ENCODE data around the gene FOCAD.
"Not testable (repeated sequence)": the region's sequence is repeated elsewhere in the genome, so short reads cannot be mapped to it uniquely, and the experiment has no call there.

Gene FOCAD

DNA sequence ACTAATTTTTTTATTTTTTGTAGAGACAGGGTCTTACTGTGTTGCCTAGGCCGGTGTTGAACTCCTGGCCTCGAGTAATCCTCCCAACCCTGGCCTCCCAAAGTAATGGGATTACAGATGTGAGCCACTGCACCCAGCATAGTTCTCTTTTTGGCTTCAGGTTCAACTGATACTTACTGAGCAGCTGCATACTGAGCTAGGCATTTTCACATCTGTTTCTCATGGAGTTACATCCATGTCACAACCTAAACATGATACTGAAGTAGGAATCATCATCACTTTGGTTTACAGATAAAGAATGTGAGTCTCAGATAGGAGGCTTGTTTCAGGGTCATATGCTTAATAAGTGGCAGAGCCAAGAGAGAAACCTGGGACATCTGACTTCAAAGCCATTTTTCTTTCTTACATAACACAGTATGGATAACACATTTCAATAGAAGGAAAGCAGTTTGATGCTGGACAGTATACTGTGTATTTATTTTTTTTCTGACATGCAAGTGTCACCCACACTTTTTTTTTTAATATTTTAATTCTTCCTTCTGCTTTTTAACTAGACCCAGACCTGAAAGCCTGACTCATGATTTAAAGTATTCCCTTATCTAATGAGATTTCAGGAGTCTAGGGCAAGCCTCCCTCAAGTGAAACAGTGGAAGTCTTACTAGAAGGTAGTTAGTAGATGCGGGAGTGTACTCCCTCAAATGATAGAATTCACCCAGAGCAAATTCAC is 256.6 kb downstream of the FOCAD start:
- no peak overlapping the region for H3K27ac ChIP-seq (ENCODE audit: low read depth, low read length)
- no peak overlapping the region for H3K9ac ChIP-seq (ENCODE audit: low read length in 5 of 5)

DNA sequence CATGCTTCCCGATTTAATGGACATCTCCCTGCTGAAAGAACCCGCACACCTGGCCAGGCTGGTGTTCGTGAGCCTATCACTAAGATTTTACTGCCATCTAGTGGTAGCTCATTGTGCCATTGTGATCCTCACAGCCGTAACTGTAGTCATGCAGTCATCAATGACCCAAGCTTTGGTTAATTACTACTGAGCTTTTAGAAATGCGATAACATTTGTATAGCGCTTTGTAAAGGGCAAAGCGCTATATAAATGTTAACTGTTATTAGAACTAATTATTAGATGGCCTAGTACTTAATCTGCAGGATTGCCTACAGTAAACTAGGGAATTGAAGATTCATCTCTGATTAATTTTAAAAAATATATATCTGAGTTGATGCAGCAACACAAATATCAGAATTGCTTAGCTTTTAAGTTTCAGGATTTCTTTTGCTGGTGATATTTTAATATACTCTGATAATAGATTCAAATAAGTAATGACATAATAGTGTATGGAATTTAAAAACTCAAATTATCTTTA is 257.2 kb downstream of the FOCAD start:
- H3K27me3 ChIP-seq (ENCODE audit: control insufficient read depth in 5 of 5, insufficient read depth in 4 of 5, low read length in 5 of 5) = no peaks in the 10 kb centered on the region
- H3K9me3 ChIP-seq (ENCODE audit: control insufficient read depth in 5 of 5, low read length in 5 of 5) = no peaks in the 10 kb centered on the region
- H3K27ac ChIP-seq (ENCODE audit: low read depth, low read length) = no peak overlapping the region
- no peaks in the 10 kb centered on the region for H3K4me1 ChIP-seq (ENCODE audit: control insufficient read depth in 5 of 5, insufficient read depth in 5 of 5, low read length in 5 of 5)
- no peak overlapping the region for H3K4me3 ChIP-seq (ENCODE audit: low read depth in 1 of 5, low read length in 5 of 5)
- peaks cover 2 to 16% (median 6%) of the 10 kb centered on the region in 5 donors for H3K36me3 ChIP-seq (ENCODE audit: control insufficient read depth in 5 of 5, insufficient read depth in 5 of 5, low read length in 5 of 5)
- no peak overlapping the region for H3K9ac ChIP-seq (ENCODE audit: low read length in 5 of 5)

More for the DNA sequence above, 256.6 kb downstream of the FOCAD start:
- Histone ChIP-seq H3K36me3 (ENCODE audit: control insufficient read depth in 5 of 5, insufficient read depth in 5 of 5, low read length in 5 of 5) (peaks cover 3 to 13% (median 6%) of the 10 kb centered on the region in 5 donors), H3K27me3 (ENCODE audit: control insufficient read depth in 5 of 5, insufficient read depth in 4 of 5, low read length in 5 of 5) (no peaks in the 10 kb centered on the region), H3K4me1 (ENCODE audit: control insufficient read depth in 5 of 5, insufficient read depth in 5 of 5, low read length in 5 of 5) (no peaks in the 10 kb centered on the region), H3K9me3 (ENCODE audit: control insufficient read depth in 5 of 5, low read length in 5 of 5) (no peaks in the 10 kb centered on the region), H3K4me3 (ENCODE audit: low read depth in 1 of 5, low read length in 5 of 5) (no peak overlapping the region)

DNA sequence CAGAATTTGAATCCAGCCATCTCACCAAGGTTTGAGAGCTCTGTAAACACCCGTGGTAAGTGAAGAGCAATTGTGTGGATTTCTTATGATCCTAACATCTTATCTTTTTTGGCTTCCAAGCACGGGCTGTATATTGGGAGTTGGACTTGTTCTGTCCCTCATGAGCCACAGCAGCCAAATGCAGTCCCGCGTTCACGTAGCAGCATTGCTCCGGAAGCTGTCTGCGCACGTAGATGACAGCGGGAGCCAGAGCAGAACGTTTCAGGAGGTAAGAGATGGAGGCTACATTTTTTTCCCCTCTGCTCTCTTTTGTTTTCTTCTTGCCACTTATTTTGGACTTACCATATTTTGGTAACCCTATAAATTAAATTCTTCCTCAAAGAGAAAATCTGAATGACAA is 260.4 kb downstream of the FOCAD start:
- Histone ChIP-seq H3K27ac (ENCODE audit: low read depth, low read length) (no peak overlapping the region), H3K9ac (ENCODE audit: low read length in 5 of 5) (no peak overlapping the region), H3K27me3 (ENCODE audit: control insufficient read depth in 5 of 5, insufficient read depth in 4 of 5, low read length in 5 of 5) (no peaks in the 10 kb centered on the region), H3K36me3 (ENCODE audit: control insufficient read depth in 5 of 5, insufficient read depth in 5 of 5, low read length in 5 of 5) (peaks cover 3 to 25% (median 12%) of the 10 kb centered on the region in 5 donors), H3K4me3 (ENCODE audit: low read depth in 1 of 5, low read length in 5 of 5) (no peak overlapping the region), H3K9me3 (ENCODE audit: control insufficient read depth in 5 of 5, low read length in 5 of 5) (no peaks in the 10 kb centered on the region), H3K4me1 (ENCODE audit: control insufficient read depth in 5 of 5, insufficient read depth in 5 of 5, low read length in 5 of 5) (no peaks in the 10 kb centered on the region)

DNA sequence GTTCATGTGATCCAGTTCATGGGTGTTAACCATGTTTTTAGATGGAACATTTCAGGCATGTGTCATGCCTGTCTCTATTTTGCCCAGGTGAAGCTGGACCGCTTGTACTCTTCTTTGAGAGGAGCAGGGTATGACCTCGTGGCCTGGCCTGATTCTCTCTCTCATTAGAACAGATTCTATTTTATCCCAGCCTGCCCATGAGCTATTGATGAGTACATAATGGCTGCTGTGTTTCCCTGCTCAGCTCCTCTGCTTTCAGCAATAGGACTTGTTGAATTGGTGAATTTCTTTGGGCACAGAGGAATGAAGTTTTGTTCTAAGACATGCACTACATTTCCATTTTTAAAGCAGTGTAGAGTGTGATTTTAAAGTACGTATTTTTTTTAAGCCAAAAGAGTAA is 261.2 kb downstream of the FOCAD start:
- Histone ChIP-seq H3K4me3 (ENCODE audit: low read depth in 1 of 5, low read length in 5 of 5) (no peak overlapping the region), H3K27ac (ENCODE audit: low read depth, low read length) (no peak overlapping the region), H3K9me3 (ENCODE audit: control insufficient read depth in 5 of 5, low read length in 5 of 5) (no peaks in the 10 kb centered on the region), H3K9ac (ENCODE audit: low read length in 5 of 5) (no peak overlapping the region), H3K4me1 (ENCODE audit: control insufficient read depth in 5 of 5, insufficient read depth in 5 of 5, low read length in 5 of 5) (no peaks in the 10 kb centered on the region), H3K36me3 (ENCODE audit: control insufficient read depth in 5 of 5, insufficient read depth in 5 of 5, low read length in 5 of 5) (peaks cover 3 to 28% (median 12%) of the 10 kb centered on the region in 5 donors), H3K27me3 (ENCODE audit: control insufficient read depth in 5 of 5, insufficient read depth in 4 of 5, low read length in 5 of 5) (no peaks in the 10 kb centered on the region)

DNA sequence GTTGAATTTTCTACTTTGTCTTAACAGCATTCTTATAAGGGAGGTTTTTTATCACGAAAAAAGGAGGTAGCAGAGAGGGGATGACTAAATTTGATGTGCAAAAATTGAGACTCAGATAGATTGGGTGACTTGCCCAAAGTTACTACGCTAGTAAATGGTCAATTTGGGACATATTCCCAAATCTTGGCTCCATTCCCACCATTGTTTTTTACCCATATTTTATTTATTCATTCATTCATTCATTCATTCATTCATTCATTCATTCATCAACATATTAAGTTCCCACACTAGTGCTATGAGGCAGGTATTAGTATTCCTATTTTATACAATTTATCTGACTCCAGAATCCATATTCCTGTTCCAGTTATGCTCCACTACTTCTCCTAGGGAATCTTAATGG is 261.8 kb downstream of the FOCAD start:
- H3K27ac ChIP-seq (ENCODE audit: low read depth, low read length) = no peak overlapping the region
- H3K9me3 ChIP-seq (ENCODE audit: control insufficient read depth in 5 of 5, low read length in 5 of 5) = no peaks in the 10 kb centered on the region
- H3K4me3 ChIP-seq (ENCODE audit: low read depth in 1 of 5, low read length in 5 of 5) = no peak overlapping the region
- H3K9ac ChIP-seq (ENCODE audit: low read length in 5 of 5) = no peak overlapping the region
- no peaks in the 10 kb centered on the region for H3K4me1 ChIP-seq (ENCODE audit: control insufficient read depth in 5 of 5, insufficient read depth in 5 of 5, low read length in 5 of 5)
- H3K27me3 ChIP-seq (ENCODE audit: control insufficient read depth in 5 of 5, insufficient read depth in 4 of 5, low read length in 5 of 5) = no peaks in the 10 kb centered on the region
- H3K36me3 ChIP-seq (ENCODE audit: control insufficient read depth in 5 of 5, insufficient read depth in 5 of 5, low read length in 5 of 5) = peaks cover 6 to 31% (median 16%) of the 10 kb centered on the region in 5 donors

DNA sequence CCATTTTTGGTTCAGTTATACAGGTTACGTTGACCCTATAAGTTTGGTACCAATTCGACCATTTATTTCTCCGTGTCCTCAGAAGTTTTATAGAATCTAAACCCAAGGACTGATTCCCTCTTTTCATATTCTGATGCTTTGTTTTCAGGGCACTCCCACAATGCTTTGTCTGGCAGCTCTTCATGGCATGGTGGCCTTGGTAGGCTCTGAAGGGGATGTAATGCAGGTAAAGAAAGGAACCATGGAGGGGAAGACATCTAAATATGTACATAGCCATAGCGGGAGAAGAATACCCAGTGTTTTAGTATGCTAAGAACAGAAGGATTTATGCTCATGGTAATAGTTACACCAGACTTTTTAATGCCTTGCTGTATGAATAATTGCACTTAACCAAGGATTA is 264.6 kb downstream of the FOCAD start:
- Histone ChIP-seq H3K27me3 (ENCODE audit: control insufficient read depth in 5 of 5, insufficient read depth in 4 of 5, low read length in 5 of 5) (no peaks in the 10 kb centered on the region), H3K9ac (ENCODE audit: low read length in 5 of 5) (no peak overlapping the region), H3K4me1 (ENCODE audit: control insufficient read depth in 5 of 5, insufficient read depth in 5 of 5, low read length in 5 of 5) (no peaks in the 10 kb centered on the region), H3K9me3 (ENCODE audit: control insufficient read depth in 5 of 5, low read length in 5 of 5) (no peaks in the 10 kb centered on the region), H3K4me3 (ENCODE audit: low read depth in 1 of 5, low read length in 5 of 5) (no peak overlapping the region), H3K36me3 (ENCODE audit: control insufficient read depth in 5 of 5, insufficient read depth in 5 of 5, low read length in 5 of 5) (peaks cover 18 to 50% (median 42%) of the 10 kb centered on the region in 5 donors), H3K27ac (ENCODE audit: low read depth, low read length) (no peak overlapping the region)

DNA sequence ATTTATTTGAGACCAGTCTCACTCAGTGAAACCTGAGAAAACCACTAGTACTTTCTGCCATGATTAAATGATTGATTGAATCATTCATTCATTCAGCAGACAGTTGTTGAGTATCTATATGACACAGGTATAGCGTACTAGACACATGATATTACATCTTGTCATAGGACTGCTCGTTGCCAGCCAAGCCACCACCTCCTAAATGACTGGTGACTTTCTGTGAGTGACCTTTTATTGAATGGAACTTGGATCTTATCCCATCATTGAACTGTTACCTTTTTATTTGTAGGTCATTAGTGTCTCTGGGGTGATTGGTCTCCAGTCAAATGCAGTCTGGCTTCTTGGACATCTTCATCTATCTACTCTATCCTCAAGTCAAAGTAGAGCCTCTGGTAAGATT is 266.6 kb downstream of the FOCAD start:
- H3K27me3 ChIP-seq (ENCODE audit: control insufficient read depth in 5 of 5, insufficient read depth in 4 of 5, low read length in 5 of 5) = no peaks in the 10 kb centered on the region
- H3K27ac ChIP-seq (ENCODE audit: low read depth, low read length) = no peak overlapping the region
- H3K4me3 ChIP-seq (ENCODE audit: low read depth in 1 of 5, low read length in 5 of 5) = no peak overlapping the region
- no peak overlapping the region for H3K9ac ChIP-seq (ENCODE audit: low read length in 5 of 5)
- no peaks in the 10 kb centered on the region for H3K4me1 ChIP-seq (ENCODE audit: control insufficient read depth in 5 of 5, insufficient read depth in 5 of 5, low read length in 5 of 5)
- peaks cover 15 to 46% (median 40%) of the 10 kb centered on the region in 5 donors for H3K36me3 ChIP-seq (ENCODE audit: control insufficient read depth in 5 of 5, insufficient read depth in 5 of 5, low read length in 5 of 5)
- H3K9me3 ChIP-seq (ENCODE audit: control insufficient read depth in 5 of 5, low read length in 5 of 5) = no peaks in the 10 kb centered on the region

DNA sequence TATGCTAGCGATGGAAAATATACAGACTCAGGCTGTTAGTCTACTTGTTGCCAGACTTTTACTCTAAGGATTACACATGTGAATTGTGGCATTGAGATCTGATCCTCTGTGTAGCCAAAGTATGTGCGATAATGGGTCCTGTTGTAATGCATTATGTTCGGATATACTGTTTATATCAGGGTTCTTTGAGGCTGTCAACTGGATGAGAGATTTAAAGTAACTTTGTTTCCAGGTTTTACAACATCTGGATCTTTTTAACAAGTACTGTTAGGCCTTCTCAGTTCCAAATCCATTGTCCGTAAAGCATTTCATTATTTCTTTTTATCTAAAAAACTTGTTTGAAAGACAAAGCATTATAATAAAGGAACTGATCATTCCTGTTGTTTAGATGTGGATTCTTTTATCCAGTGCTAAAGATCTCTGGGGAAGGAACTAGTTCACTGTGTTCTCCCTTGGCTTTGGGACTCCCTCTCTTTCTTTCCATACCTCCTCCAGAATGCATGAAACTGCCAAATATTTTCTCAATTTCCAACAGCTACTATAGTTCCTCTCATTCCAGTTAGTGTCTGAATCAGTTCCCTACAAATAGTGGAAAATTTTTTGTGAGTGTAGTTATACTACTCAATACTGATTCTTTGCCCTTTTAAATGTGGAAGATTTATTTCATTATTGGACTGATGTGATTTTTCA is 278.6 kb downstream of the FOCAD start:
- Histone ChIP-seq H3K4me1 (ENCODE audit: control insufficient read depth in 5 of 5, insufficient read depth in 5 of 5, low read length in 5 of 5) (peaks cover 0 to 4% (median 0%) of the 10 kb centered on the region in 5 donors), H3K4me3 (ENCODE audit: low read depth in 1 of 5, low read length in 5 of 5) (no peak overlapping the region), H3K9me3 (ENCODE audit: control insufficient read depth in 5 of 5, low read length in 5 of 5) (peaks cover 0 to 4% (median 0%) of the 10 kb centered on the region in 5 donors), H3K36me3 (ENCODE audit: control insufficient read depth in 5 of 5, insufficient read depth in 5 of 5, low read length in 5 of 5) (peaks cover 0 to 11% (median 2%) of the 10 kb centered on the region in 5 donors), H3K27me3 (ENCODE audit: control insufficient read depth in 5 of 5, insufficient read depth in 4 of 5, low read length in 5 of 5) (no peaks in the 10 kb centered on the region), H3K9ac (ENCODE audit: low read length in 5 of 5) (peak overlapping the region in 1 of 5 donors; percentile 52), H3K27ac (ENCODE audit: low read depth, low read length) (no peak overlapping the region)

DNA sequence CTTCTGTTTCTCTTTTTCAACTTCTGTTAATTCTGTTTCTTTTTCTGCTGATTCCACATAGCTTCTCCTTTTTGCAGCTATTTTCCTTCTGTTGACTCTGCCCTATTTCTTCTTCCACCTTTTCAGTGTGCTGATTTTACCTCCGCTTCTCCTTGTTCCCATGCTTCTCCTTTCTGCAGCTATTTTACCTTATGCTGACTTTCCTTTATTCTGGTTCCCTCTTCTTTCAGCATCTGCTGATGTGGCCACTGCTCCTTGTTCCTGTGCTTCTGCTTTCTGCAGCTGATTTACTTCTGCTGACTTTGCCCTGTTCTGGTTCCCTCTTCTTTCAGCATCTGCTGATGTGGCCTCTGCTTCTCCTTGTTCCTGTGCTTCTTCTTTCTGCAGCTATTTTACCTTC is 288.6 kb downstream of the FOCAD start:
- Histone ChIP-seq H3K9ac (ENCODE audit: low read length in 5 of 5) (no peak overlapping the region), H3K4me1 (ENCODE audit: control insufficient read depth in 5 of 5, insufficient read depth in 5 of 5, low read length in 5 of 5) (no peaks in the 10 kb centered on the region), H3K9me3 (ENCODE audit: control insufficient read depth in 5 of 5, low read length in 5 of 5) (peaks cover 0 to 4% (median 0%) of the 10 kb centered on the region in 5 donors), H3K4me3 (ENCODE audit: low read depth in 1 of 5, low read length in 5 of 5) (no peak overlapping the region), H3K27ac (ENCODE audit: low read depth, low read length) (no peak overlapping the region), H3K36me3 (ENCODE audit: control insufficient read depth in 5 of 5, insufficient read depth in 5 of 5, low read length in 5 of 5) (peaks cover 9 to 16% (median 12%) of the 10 kb centered on the region in 5 donors), H3K27me3 (ENCODE audit: control insufficient read depth in 5 of 5, insufficient read depth in 4 of 5, low read length in 5 of 5) (no peaks in the 10 kb centered on the region)

DNA sequence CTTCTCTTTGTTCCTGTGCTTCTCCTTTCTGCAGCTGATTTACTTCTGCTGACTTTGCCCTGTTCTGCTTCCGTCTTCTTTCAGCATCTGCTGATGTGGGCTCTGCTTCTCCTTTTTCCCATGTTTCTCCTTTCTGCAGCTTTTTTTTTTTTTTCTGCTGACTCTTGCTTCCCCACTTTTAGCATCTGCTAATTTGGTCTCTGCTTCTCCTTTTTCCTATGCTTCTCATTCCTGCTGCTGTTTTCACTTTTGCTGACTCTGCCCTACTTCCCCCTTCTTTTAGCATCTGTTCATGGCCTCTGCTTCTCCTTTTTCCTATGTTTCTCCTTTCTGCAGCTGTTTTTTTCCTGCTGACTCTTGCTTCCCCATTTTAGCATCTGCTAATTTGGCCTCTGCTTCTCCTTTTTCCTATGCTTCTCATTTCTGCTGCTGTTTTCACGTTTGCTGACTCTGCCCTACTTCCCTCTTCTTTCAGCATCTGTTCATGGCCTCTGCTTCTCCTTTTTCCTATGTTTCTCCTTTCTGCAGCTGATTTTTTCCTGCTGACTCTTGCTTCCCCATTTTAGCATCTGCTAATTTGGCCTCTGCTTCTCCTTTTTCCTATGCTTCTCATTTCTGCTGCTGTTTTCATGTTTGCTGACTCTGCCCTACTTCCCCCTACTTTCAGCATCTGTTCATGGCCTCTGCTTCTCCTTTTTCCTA is 289.3 kb downstream of the FOCAD start:
- H3K36me3 ChIP-seq (ENCODE audit: control insufficient read depth in 5 of 5, insufficient read depth in 5 of 5, low read length in 5 of 5) = peaks cover 12 to 20% (median 15%) of the 10 kb centered on the region in 5 donors
- H3K27ac ChIP-seq (ENCODE audit: low read depth, low read length); H3K4me1 ChIP-seq (ENCODE audit: control insufficient read depth in 5 of 5, insufficient read depth in 5 of 5, low read length in 5 of 5); H3K9ac ChIP-seq (ENCODE audit: low read length in 5 of 5); H3K27me3 ChIP-seq (ENCODE audit: control insufficient read depth in 5 of 5, insufficient read depth in 4 of 5, low read length in 5 of 5); H3K9me3 ChIP-seq (ENCODE audit: control insufficient read depth in 5 of 5, low read length in 5 of 5); H3K4me3 ChIP-seq (ENCODE audit: low read depth in 1 of 5, low read length in 5 of 5): not testable (repeated sequence)
